H1 (cell line): ENCODE results near the gene GCLC. TPM values are rescaled to one million over a fixed set of nuclear protein-coding genes. Genes with fewer than 3 reads are reported as not detected.

ENCODE experiments used
- CTCF ChIA-PET: fragments of 300-600 bp; sonication (Branson Sonifier 250); formaldehyde crosslinking; loops from one replicate; lab custom pipeline; 2021; ENCODE audit not compliant: partially characterized antibody; lab: Charles Lee
- POLR2A ChIA-PET: fragments of 300-600 bp; sonication (Branson Sonifier 250); formaldehyde crosslinking; loops from one replicate; lab custom pipeline; 2021; ENCODE audit warnings: inconsistent platforms; ENCODE audit not compliant: partially characterized antibody; lab: Charles Lee
- DNase-seq, 2 experiments: peaks; one replicate each; pipeline versions ENCODE4 v3.0.0 to v3.0.0-alpha.2; 2010 to 2022; ENCODE audit warnings: low spot score in 2 of 2, low read depth in 1 of 2, mixed read lengths in 1 of 2
- FAIRE-seq: peaks from 2 replicates; lab custom pipeline; 2011; peaks lifted over from hg19 to GRCh38; lab: Jason Lieb, UNC
- H2AFZ ChIP-seq: 2 replicates; pipeline ENCODE4 v1.8.1; 2012; ENCODE audit warnings: low read length, inconsistent platforms
- H2AK5ac ChIP-seq: 2 replicates; pipeline ENCODE4 v1.6.1; 2013; ENCODE audit warnings: low read depth, low read length
- H2BK120ac ChIP-seq: replicated peaks from 2 replicates; pipeline ENCODE3; 2013; ENCODE audit warnings: low read depth, low read length, inconsistent platforms
- H2BK12ac ChIP-seq: 2 replicates; pipeline ENCODE4 v1.6.1; 2013; ENCODE audit warnings: low read depth, low read length
- H2BK15ac ChIP-seq: 2 replicates; pipeline ENCODE4 v1.6.1; 2013; ENCODE audit warnings: low read length
- H2BK20ac ChIP-seq: 2 replicates; pipeline ENCODE4 v1.6.1; 2013; ENCODE audit warnings: low read length
- H2BK5ac ChIP-seq: 2 replicates; pipeline ENCODE4 v1.6.1; 2013; ENCODE audit warnings: low read depth, low read length
- H3K14ac ChIP-seq: 2 replicates; pipeline ENCODE4 v1.6.1; 2013; ENCODE audit warnings: inconsistent platforms; ENCODE audit not compliant: insufficient read length
- H3K18ac ChIP-seq: 2 replicates; pipeline ENCODE4 v1.6.1; 2013; ENCODE audit warnings: low read length; ENCODE audit errors: extremely low read depth
- H3K23ac ChIP-seq: 2 replicates; pipeline ENCODE4 v1.6.1; 2013; ENCODE audit warnings: inconsistent platforms; ENCODE audit not compliant: insufficient read length
- H3K23me2 ChIP-seq: 2 replicates; pipeline ENCODE4 v1.6.1; 2013; ENCODE audit warnings: low read depth, low read length
- H3K27ac ChIP-seq: 2 replicates; pipeline ENCODE4 v1.6.1; 2011; ENCODE audit warnings: low read depth, low read length, inconsistent platforms
- H3K27me3 ChIP-seq, 4 experiments: replicated peaks in 1 of 4; 1 replicate in 1 of 4; 2 replicates in 3 of 4; pipeline versions ENCODE4 v1.6.1 to v1.8.1; 2011 to 2013; ENCODE audit warnings: low read length in 3 of 4, mild to moderate bottlenecking in 3 of 4, inconsistent platforms in 2 of 4, mixed read lengths in 2 of 4, moderate library complexity in 1 of 4; ENCODE audit not compliant: control insufficient read depth in 3 of 4, insufficient read depth in 3 of 4; ENCODE audit errors: extremely low read depth in 1 of 4
- H3K36me3 ChIP-seq, 4 experiments: 2 replicates each; pipeline versions ENCODE4 v1.6.1 to v1.8.1; 2011 to 2013; ENCODE audit warnings: mild to moderate bottlenecking in 4 of 4, low read length in 3 of 4, moderate library complexity in 2 of 4, control low read depth in 1 of 4, inconsistent platforms in 1 of 4; ENCODE audit not compliant: insufficient read depth in 4 of 4, control insufficient read depth in 2 of 4
- H3K4ac ChIP-seq: replicated peaks from 2 replicates; pipeline ENCODE3; 2013; ENCODE audit warnings: low read length, low read depth, mixed read lengths, inconsistent platforms; ENCODE audit not compliant: insufficient read length
- H3K4me1 ChIP-seq, 4 experiments: replicated peaks in 1 of 4; 1 replicate in 1 of 4; 2 replicates in 3 of 4; pipeline versions ENCODE4 v1.6.1 to v1.8.1; 2011 to 2013; ENCODE audit warnings: low read length in 3 of 4, inconsistent platforms in 2 of 4, mixed read lengths in 1 of 4; ENCODE audit not compliant: insufficient read depth in 4 of 4, control insufficient read depth in 3 of 4
- H3K4me2 ChIP-seq, 2 experiments: 2 replicates each; pipeline versions ENCODE4 v1.6.1 to v1.8.1; 2011 to 2013; ENCODE audit warnings: low read depth in 2 of 2, low read length in 2 of 2, control low read depth in 1 of 2, inconsistent platforms in 1 of 2, mild to moderate bottlenecking in 1 of 2; ENCODE audit not compliant: insufficient read depth in 1 of 2
- H3K4me3 ChIP-seq, 4 experiments: fragments of 200-600, 300-600 bp in 1 of 4; sonication (generic), shearing (Covaris generic), sonication (Bioruptor Twin) in 1 of 4; 2 replicates each; pipeline versions ENCODE4 v1.5.1 to v1.8.1; 2011 to 2016; ENCODE audit warnings: low read length in 4 of 4, low read depth in 3 of 4, control low read depth in 2 of 4, inconsistent platforms in 2 of 4, mild to moderate bottlenecking in 2 of 4, mixed read lengths in 1 of 4, moderate library complexity in 1 of 4; ENCODE audit not compliant: insufficient read depth in 2 of 4; ENCODE audit errors: extremely low read depth in 1 of 4
- H3K56ac ChIP-seq: replicated peaks from 2 replicates; pipeline ENCODE3; 2013; ENCODE audit warnings: low read depth, mild to moderate bottlenecking, mixed read lengths, low read length, inconsistent platforms; ENCODE audit not compliant: insufficient read length
- H3K79me1 ChIP-seq: 2 replicates; pipeline ENCODE4 v1.6.1; 2013; ENCODE audit warnings: low read depth, low read length, control low read depth
- H3K79me2 ChIP-seq, 2 experiments: 2 replicates each; pipeline versions ENCODE4 v1.6.1 to v1.8.1; 2012 to 2013; ENCODE audit warnings: low read length in 2 of 2, mild to moderate bottlenecking in 2 of 2, inconsistent platforms in 1 of 2; ENCODE audit not compliant: insufficient read depth in 2 of 2, control insufficient read depth in 1 of 2
- H3K9ac ChIP-seq, 4 experiments: replicated peaks in 1 of 4; 1 replicate in 1 of 4; 2 replicates in 3 of 4; pipeline versions ENCODE4 v1.6.1 to v1.8.1; 2011 to 2013; ENCODE audit warnings: low read depth in 3 of 4, low read length in 3 of 4, control low read depth in 2 of 4, mild to moderate bottlenecking in 2 of 4, moderate library complexity in 2 of 4, inconsistent platforms in 1 of 4; ENCODE audit errors: extremely low read depth in 1 of 4
- H3K9me3 ChIP-seq, 2 experiments: 2 replicates each; pipeline versions ENCODE4 v1.6.1 to v1.8.1; 2012 to 2013; ENCODE audit warnings: mild to moderate bottlenecking in 2 of 2, moderate library complexity in 2 of 2, control low read depth in 1 of 2, inconsistent platforms in 1 of 2, low read depth in 1 of 2, low read length in 1 of 2, mixed read lengths in 1 of 2; ENCODE audit not compliant: insufficient read depth in 2 of 2
- H4K20me1 ChIP-seq, 2 experiments: replicated peaks in 1 of 2; 2 replicates each; pipeline versions ENCODE3 to v1.8.1; 2011 to 2013; ENCODE audit warnings: inconsistent platforms in 2 of 2, low read length in 2 of 2, mild to moderate bottlenecking in 1 of 2; ENCODE audit not compliant: insufficient read depth in 2 of 2, control insufficient read depth in 1 of 2
- H4K5ac ChIP-seq: 2 replicates; pipeline ENCODE4 v1.6.1; 2013; ENCODE audit warnings: low read length, low read depth, mixed read lengths, inconsistent platforms; ENCODE audit not compliant: insufficient read length
- H4K8ac ChIP-seq: 2 replicates; pipeline ENCODE4 v1.8.0; 2013; ENCODE audit warnings: mild to moderate bottlenecking, moderate library complexity, low read length, inconsistent platforms; ENCODE audit not compliant: insufficient read depth; ENCODE audit errors: extremely low read depth
- H4K91ac ChIP-seq: replicated peaks from 2 replicates; pipeline ENCODE3; 2013; ENCODE audit warnings: low read length, mixed read lengths, inconsistent platforms; ENCODE audit not compliant: insufficient read length
- WGBS, 2 experiments: shearing (Covaris generic) in 1 of 2; methylation state at CpG; one replicate each; pipeline versions ENCODE4 v1.1.6 to v1.1.7; 2013 to 2015; ENCODE audit warnings: low lambda C conversion rate in 2 of 2, mixed read lengths in 2 of 2, inconsistent platforms in 1 of 2, low coverage in 1 of 2, missing lambda C conversion rate in 1 of 2; ENCODE audit not compliant: insufficient replicate concordance in 2 of 2, insufficient coverage in 1 of 2, insufficient read length in 1 of 2; ENCODE audit errors: extremely low coverage in 1 of 2, missing lambda C conversion rate in 1 of 2; 5-methylcytosine and 5-hydroxymethylcytosine counted together
- polyA plus RNA-seq, 7 experiments: library from polyadenylated mRNA; depleted of rRNA in 3 of 7; stranded (reverse) in 5 of 7; unstranded in 2 of 7; fragments of >200 nt in 5 of 7; fragments of 200-250 nt in 2 of 7; gene quantifications; 1 replicate in 5 of 7; 2 replicates in 1 of 7; 4 replicates in 1 of 7; pipeline versions ENCODE4 v1.2.1 to v1.2.3, GENCODE V29; 2011 to 2013; ENCODE audit warnings: missing spikeins in 2 of 7, mixed read lengths in 2 of 7
- total RNA-seq: library from RNA; stranded (reverse); fragmentation: NEBNext Ultra II Directional; extraction: Animal tissue kit (Norgen Biotek cat#: 25700); gene quantifications from 2 replicates; pipeline ENCODE4 v1.2.1, GENCODE V29; 2021
- TF ChIP-seq, protein P1 (sequence below), 3 experiments: IDR thresholded peaks; 1 replicate in 2 of 3; 2 replicates in 1 of 3; pipeline versions ENCODE4 v1.5.1 to v1.6.1; 2011; ENCODE audit warnings: low read length in 3 of 3, mild to moderate bottlenecking in 3 of 3, inconsistent platforms in 2 of 3, low read depth in 1 of 3, moderate library complexity in 1 of 3; ENCODE audit not compliant: insufficient read depth in 1 of 3; ENCODE audit errors: control extremely low read depth in 1 of 3

The GCLC gene
- total and polyA plus RNA-seq, 2 of the 8 experiments (the other 6 are each of a cell fraction or from before 2014, with no cell fraction given), result 15.8 to 54.0 TPM

DNA sequence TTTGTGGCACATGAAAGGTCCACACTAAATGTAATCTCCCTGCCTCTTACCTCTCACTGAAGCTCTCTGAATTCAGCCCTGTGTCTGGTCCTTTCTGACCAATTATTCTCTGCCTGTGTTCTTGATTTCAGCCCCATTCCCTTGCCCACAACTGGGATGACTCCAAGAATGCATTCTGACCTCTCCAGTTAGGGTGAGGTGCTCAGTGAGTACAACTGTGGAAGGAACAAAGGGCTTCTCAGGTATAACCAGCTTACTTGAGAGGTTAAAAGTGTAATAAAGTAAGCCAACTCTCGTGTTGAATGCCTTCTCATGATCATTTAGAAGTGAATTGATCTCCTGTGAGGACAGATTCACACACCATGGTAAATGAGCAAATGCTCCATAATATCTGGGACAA is 88.1 kb downstream of the GCLC start:
- H3K18ac ChIP-seq, result no peak overlapping the region
- no peaks in the 10 kb centered on the region for H3K23me2 ChIP-seq
- H3K79me2 ChIP-seq, result no peaks in the 10 kb centered on the region
- POLR2A ChIA-PET, result no interaction called here
- H4K5ac ChIP-seq, result no peak overlapping the region
- no peak overlapping the region for H2AFZ ChIP-seq
- CTCF ChIA-PET, result interaction anchor here (1.0 to 2.2 kb wide), 5 partner anchors 8 to 284 kb away, joined by 3 to 9 read pairs (median 5); no protein-coding TSS in a partner anchor
- H3K79me1 ChIP-seq, result no peaks in the 10 kb centered on the region
- 93% methylated on average over 1 of the region's 1 CpG; no CpG with 5 or more reads in 1 of the 2 experiments for WGBS, 2 experiments
- no peaks in the 10 kb centered on the region for H3K4me1 ChIP-seq
- H3K23ac ChIP-seq, result no peak overlapping the region
- no peaks in the 10 kb centered on the region for H3K27me3 ChIP-seq
- no peak for DNase-seq
- no peak overlapping the region for H3K27ac ChIP-seq
- no peak overlapping the region for H3K9ac ChIP-seq
- H2BK120ac ChIP-seq, result no peak overlapping the region
- H2BK15ac ChIP-seq, result no peak overlapping the region
- H2AK5ac ChIP-seq, result no peak overlapping the region
- H4K8ac ChIP-seq, result no peak overlapping the region
- H2BK5ac ChIP-seq, result no peak overlapping the region
- H4K91ac ChIP-seq, result no peak overlapping the region
- no peaks in the 10 kb centered on the region for H4K20me1 ChIP-seq
- no peak overlapping the region for H3K4me3 ChIP-seq
- no peak overlapping the region for H3K4me2 ChIP-seq
- no peak for FAIRE-seq
- no peak overlapping the region for H3K14ac ChIP-seq
- no peak overlapping the region for H3K4ac ChIP-seq
- no peak overlapping the region for H3K56ac ChIP-seq
- no peak overlapping the region for H2BK12ac ChIP-seq
- H3K36me3 ChIP-seq, result no peaks in the 10 kb centered on the region
- H2BK20ac ChIP-seq, result no peak overlapping the region
- H3K9me3 ChIP-seq, result peaks cover 0 to 6% of the 10 kb centered on the region in 2 experiments; a peak in 1 of 4 replicates
- TF ChIP-seq, protein P1, sequence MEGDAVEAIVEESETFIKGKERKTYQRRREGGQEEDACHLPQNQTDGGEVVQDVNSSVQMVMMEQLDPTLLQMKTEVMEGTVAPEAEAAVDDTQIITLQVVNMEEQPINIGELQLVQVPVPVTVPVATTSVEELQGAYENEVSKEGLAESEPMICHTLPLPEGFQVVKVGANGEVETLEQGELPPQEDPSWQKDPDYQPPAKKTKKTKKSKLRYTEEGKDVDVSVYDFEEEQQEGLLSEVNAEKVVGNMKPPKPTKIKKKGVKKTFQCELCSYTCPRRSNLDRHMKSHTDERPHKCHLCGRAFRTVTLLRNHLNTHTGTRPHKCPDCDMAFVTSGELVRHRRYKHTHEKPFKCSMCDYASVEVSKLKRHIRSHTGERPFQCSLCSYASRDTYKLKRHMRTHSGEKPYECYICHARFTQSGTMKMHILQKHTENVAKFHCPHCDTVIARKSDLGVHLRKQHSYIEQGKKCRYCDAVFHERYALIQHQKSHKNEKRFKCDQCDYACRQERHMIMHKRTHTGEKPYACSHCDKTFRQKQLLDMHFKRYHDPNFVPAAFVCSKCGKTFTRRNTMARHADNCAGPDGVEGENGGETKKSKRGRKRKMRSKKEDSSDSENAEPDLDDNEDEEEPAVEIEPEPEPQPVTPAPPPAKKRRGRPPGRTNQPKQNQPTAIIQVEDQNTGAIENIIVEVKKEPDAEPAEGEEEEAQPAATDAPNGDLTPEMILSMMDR (IDR thresholded peaks at IDR 0.05; ENCODE audit: control extremely low read depth in 1 of 3, insufficient read depth in 1 of 3, low read depth in 1 of 3, low read length in 3 of 3), result no peak
